Endothelial cell of coronary artery (primary cell): ENCODE results near the gene TAF15. TPM values are rescaled to one million over a fixed set of nuclear protein-coding genes. Genes with fewer than 3 reads are reported as not detected.

ENCODE experiments used
- total RNA-seq: library from RNA; depleted of rRNA; stranded (reverse); fragments of >200 nt; gene quantifications from 2 replicates; pipeline ENCODE4 v1.2.3, GENCODE V29; 2014

Gene TAF15
- total RNA-seq, result 72.7 and 91.7 TPM in 2 replicates

GRCh38 chr17:35808962-35809854, at the start of gene TAF15:
Gene TAF15 (plus strand): TSS chr17:35809484. CDS start chr17:35809570, 86 bp downstream.

GRCh38 chr17:35760587-35760986, 48.7 kb upstream of the TAF15 start, which contains the start of gene C17orf50:
Gene C17orf50 (plus strand): TSS chr17:35760887. CDS start chr17:35760942, 55 bp downstream.

GRCh38 chr17:35795007-35795870, 14.0 kb upstream of the TAF15 start, which contains the start of gene MMP28:
Gene MMP28 (minus strand): TSS chr17:35795641. CDS start chr17:35795377, 264 bp downstream.

GRCh38 chr17:35868737-35869136, 59.5 kb downstream of the TAF15 start, which contains the start of gene HEATR9:
Gene HEATR9 (minus strand): TSS chr17:35868891. CDS start chr17:35868742, 149 bp downstream.

GRCh38 chr17:35879773-35880654, 70.7 kb downstream of the TAF15 start, which contains the start of gene CCL5:
Gene CCL5 (minus strand): TSS chr17:35880360.

Other genes with a start within 250 kb of the TAF15 start
- not detected in 2 replicates for gene SLFN14, start 248.7 kb upstream of the TAF15 start, total RNA-seq
- 2.2 and 3.3 TPM in 2 replicates for gene PEX12, start 230.9 kb upstream of the TAF15 start, total RNA-seq
- gene AP2B1, start 222.2 kb upstream of the TAF15 start, total RNA-seq, result 75.8 and 88.7 TPM in 2 replicates
- 0.19 and 0.27 TPM in 2 replicates for gene RASL10B, start 77.8 kb upstream of the TAF15 start, total RNA-seq
- gene GAS2L2, start 56.2 kb upstream of the TAF15 start, total RNA-seq, result under 0.01 TPM in 1 of 2 replicates, not detected in the other
- not detected in 2 replicates for gene C17orf50, start 48.6 kb upstream of the TAF15 start, total RNA-seq
- 3.8 TPM in 2 replicates for gene MMP28, start 13.8 kb upstream of the TAF15 start, total RNA-seq
- not detected in 2 replicates for gene HEATR9, start 59.4 kb downstream of the TAF15 start, total RNA-seq
- gene CCL5, start 70.9 kb downstream of the TAF15 start, total RNA-seq, result 0.09 and 0.18 TPM in 2 replicates
- 0.19 and 0.36 TPM in 2 replicates for gene RDM1, start 121.3 kb downstream of the TAF15 start, total RNA-seq
- gene LYZL6, start 134.2 kb downstream of the TAF15 start, total RNA-seq, result not detected in 2 replicates
- 0.18 and 0.19 TPM in 2 replicates for gene CCL16, start 172.0 kb downstream of the TAF15 start, total RNA-seq
- 6.1 and 7.1 TPM in 2 replicates for gene CCL14, start 177.2 kb downstream of the TAF15 start, total RNA-seq
- not detected in 2 replicates for gene CCL15, start 192.1 kb downstream of the TAF15 start, total RNA-seq
- 0.19 and 1.4 TPM in 2 replicates for gene CCL23, start 208.5 kb downstream of the TAF15 start, total RNA-seq